ENCODE data around the gene MECR.

- TF ChIP-seq EZH2 (IDR thresholded peaks at IDR 0.05) (no peak), POLR2AphosphoS5 (IDR thresholded peaks at IDR 0.05; ENCODE audit: borderline replicate concordance, low read depth, low read length) (no peak)
Observed at GRCh38 chr1:29275435-29275834, 44.7 kb upstream of the MECR start.

Measured in SK-N-MC (cell line).